ENCODE measurements around the gene PERP.
"Not testable (repeated sequence)": the region's sequence is repeated elsewhere in the genome, so short reads cannot be mapped to it uniquely, and the experiment has no call there.

The PERP gene

DNA sequence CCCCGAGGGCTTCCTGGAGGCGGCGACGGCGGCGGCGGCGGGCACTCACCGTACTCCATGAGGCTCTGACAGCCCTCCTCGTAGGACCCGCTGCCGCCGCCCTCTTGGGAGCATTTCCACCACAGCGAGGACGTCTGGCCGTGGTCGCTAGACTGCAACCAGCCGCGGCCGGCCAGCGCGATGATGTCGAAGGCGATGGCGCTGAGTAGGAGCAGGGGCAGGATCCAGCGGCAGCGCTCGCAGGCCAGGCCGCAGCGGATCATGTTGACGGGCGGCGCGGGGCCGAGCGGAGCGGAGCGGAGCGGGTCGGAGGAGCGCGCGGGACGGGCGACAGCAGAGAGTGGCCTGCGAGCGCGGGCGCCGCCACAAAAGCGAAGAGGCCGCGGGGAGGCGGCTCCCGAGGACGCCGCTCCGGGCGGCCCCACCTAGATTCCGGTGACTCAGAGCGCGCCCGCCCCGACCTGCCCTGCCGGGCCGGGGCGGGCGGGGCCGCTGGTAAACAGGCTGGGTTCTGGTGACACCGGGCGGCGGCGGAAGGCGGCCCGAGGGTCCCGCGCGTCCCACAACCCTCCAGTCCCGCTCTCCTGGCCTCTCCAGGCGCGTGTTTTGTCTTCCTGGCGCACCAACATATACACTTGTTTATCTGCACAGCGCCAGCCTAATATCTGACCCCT, at the start of gene PERP:
PERP (minus strand) TSS at position 342 of the 674 bp plus-strand sequence; CDS start at position 263, 79 bp downstream.
- peak; percentile 85 for DNase-seq

DNA sequence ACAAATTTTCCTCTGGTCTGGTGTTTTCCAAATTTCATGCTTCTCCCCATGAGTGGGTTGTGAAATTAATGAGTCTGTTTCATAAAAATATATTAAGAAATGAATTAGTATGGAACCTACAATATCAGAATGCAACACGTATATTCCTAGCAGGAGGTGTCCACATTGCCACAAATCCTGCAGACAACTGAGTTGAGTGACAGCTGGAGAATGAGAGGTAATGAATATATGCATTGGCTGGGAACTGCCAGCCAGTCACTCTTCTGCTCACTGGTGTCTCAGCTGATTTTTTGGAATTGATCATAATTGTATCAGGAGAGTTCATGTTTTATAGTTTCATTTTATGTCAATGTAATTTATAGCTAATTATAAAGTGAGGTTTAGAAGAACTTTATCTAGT, 48.2 kb upstream of the PERP start:
- DNase-seq = no peak

DNA sequence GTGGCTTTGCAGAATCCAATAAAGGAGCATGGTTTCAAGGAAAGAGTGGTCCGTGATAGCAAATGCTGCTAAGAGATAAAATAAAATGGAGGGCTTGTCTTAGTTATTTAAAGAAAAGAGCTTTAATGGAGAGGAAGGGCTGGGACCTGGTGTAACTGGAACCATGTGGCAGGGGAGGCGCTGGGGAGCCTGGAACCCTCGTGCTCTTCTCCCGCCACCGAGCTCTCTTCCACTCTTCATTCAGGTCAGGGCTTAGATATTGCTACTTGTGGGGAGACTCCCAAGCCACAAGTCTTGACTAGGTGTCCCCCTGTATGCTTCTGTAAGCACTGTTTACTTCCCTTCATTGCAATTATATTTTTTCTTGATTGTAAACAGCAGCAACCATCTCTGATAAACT, 39.3 kb upstream of the PERP start:
- DNase-seq = no peak

DNA sequence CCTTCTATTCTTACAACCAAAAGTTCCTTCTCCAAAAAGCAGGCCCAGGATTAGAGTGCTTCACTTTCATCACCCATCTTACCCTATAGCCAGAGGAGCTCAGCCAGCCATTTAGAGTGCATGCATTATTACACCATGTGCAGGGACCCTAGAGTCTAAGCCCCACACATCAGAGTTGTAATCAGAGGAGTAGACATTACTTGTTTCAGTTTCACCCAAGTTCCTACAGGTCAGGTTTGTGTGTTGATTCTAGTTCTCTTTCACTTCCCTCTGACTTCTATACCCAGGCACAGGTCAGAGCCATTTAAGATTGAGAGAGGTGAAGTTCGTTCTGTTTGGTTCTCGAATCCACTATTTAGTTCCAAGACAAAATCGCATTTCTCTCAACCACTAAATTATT, 38.2 kb upstream of the PERP start:
- no peak for DNase-seq

DNA sequence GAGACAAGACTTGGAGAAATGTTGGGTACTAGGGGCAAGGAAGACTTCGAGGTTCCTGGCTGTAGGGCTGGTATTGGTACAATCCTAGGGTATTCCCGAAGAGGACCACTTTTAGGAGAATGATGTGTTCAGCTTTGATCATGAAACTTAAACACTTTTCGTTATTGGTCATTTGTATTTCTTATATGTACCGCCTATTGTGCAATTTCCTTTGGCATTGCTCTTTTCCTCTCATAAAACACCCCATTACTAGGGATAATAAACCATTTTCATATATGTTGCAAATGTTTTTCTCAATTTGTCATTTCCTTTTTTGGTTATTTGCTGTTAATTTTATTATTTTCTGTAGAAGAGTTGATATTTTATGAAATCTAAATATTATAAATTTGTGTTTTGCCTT, 35.6 kb upstream of the PERP start:
- no peak for DNase-seq

DNA sequence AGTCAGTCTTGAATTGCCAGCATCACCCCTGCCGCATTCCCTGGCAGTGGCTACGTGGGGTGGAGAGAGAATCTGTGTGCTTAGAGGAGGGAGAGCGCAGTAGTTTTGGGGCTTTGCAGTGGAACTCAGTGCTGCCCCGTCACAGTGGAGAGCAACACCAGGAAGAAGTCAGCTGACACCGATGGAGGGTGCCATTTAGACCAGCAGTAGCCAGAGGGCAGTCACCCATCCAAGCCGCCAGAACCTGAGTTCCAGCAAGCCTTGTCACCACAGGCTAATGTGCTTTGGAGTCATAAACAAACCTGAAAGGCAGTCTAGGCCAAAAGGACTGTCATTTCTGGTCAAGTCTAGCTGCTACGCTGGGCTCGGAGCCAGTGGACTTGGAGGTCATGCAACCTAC, 22.0 kb upstream of the PERP start:
- DNase-seq = no peak

DNA sequence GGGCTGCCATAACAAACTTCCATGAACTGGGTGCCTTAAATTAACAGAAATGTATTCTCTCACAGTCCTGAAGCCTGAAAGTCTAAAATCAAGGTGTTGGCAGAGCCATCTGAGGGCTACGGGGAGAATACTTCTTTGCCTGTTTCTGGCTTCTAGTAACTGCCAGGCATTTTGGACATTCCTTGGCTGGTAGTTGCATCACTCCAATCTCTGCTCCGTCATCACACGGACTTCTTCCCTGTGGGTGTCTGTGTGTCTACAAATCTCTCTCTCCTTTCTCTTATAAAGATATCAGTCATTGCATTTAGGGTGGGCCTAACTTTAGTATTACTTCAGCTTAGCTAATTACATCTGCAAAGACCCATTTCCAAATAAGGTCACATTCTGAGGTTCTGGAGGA, 20.9 kb upstream of the PERP start:
- no peak for DNase-seq

DNA sequence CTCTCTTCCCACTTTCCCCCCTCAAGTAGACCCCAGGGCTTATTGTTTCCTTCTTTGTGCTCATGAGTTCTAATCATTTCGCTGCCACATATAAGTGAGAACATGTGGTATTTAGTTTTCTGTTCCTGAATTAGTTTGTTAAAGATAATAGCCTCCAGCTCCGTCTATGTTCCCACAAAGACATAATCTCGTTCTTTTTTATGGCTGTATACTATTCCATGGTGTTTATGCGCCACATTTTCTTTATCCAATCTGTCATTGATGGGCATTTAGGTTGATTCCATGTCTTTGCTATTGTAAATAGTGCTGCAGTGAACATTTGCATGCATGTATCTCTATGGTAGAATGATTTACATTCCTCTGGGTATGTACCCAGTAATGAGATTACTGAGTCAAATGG, 16.9 kb upstream of the PERP start:
- DNase-seq = no peak

DNA sequence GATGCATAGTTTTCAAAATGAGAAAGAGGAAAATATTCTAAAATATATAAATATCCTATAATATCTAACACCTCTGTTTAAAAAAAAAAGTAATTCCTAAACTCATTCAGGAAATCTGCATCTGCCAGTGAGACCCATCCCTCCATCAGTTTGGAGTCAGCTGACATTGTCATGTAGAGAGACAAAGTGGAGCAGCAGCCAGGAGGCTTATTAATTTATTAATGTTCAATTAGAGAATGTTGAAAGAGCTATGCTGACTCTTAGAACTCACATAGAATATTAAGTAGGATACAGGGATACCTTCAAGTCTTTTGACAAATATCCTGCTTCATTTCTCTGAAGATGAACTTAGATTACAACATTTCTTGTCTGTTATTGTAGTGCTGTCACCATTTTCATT, 12.8 kb upstream of the PERP start:
- no peak for DNase-seq

DNA sequence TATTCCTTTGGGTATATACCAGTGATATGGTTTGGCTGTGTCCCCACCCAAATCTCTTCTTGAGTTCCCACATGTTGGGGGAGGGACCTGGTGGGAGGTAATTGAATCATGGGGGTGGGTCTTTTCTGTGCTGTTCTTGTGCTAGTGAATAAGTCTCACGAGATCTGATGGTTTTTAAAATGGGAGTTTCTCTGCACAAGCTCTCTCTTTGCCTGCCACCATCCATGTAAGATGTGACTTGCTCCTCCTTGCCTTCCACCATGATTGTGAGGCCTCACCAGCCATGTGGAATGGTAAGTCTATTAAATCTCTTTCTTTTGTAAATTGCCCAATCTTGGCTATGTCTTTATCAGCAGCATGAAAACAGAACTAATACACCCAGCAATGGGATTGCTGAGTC, 12.0 kb upstream of the PERP start:
- DNase-seq = not testable (repeated sequence)

DNA sequence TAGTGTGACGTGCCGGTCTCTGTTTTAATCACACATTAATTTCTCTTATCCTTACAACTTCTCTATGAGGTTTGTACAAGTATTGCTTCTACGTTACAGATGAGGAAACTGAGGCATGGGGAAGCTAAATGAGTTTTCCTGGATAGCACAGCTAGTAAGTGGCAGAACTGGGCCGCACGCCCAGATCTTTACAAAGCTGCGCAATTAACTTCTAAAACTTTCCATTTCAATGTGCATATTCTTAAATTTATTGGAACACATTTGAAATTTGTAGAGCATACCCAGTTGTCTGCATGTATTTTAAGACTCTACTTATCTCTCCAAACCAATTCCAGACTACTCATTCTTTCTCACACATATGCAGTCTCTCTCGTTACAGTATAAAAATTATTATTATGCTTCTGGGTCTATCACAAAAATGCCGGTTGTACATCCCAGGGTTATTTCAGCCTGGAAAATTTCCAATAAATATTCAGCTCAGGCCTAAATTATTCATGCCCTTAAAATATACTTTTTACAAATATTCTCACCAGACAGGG, 10.2 kb upstream of the PERP start:
- no peak for DNase-seq

DNA sequence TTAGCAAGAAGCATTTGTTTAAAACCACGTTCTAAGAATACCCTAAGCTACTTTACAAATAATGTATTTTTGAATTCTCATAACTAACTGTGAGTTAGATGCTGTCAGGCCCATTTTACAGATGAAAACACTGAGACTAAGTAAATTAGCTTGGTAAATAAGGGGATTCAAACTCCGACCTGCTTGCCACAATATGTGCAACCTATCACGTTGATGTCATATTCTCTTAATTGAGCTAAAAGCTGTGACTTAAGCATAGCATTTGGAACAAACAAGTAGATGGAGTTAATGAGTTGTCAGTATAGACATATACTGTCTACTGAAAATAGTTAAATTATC, 9.4 kb upstream of the PERP start:
- DNase-seq = no peak

DNA sequence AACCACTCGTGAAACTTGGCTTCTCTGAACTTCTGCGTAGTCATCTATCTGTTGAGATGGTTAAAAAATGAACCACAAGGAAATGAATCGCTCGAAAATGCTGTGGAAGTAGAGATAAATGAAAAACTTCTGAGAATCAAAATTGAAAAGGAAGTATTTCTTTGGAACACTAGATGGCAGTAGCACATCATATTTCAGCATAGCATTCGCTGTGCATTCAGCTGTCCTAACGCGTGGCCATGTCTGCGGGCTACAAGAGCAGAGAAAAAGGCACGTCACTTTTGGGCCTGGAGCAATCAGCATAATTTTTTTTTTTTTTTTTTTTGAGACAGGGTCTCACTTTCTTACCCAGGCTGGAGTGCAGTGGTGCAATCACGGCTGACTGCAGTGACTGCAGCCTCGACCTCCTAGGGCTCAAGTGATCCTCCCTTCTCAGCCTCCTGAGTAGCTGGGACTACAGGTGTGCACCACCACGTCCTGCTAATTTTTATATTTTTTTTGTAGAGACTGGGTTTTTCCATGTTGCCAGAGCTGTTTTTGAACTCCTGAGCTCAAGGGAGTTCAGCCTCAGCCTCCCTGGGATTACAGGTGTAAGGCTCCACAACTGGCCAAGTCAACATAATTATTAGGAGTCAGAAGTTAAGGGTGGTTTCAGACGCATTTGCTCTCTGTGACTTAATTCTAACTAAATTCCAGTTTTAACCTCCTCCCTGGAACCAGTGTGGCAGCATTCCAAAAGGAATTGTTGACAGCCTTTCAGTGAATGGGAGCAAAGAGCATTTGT, 8.8 kb upstream of the PERP start:
- peak; percentile 81 for DNase-seq

DNA sequence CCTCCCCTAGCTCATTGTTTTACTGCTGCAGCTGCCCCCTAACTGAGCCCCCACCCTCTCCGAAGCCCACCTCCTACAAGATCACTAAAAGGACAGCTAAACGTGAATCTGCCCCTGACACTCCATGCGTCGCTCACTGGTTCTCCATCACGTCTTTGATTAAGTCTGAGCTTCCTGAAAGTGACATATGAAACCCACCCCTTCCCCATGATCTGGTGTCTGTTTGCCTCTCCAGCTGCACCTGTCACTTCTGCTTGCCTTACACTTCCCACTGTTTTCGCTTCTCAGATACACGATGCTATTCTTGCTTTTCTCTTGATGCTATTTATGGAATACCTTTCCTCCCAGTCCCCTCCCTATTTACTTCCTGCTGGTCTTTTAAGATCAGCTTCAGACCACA, 8.0 kb upstream of the PERP start:
- peak; percentile 27 for DNase-seq

DNA sequence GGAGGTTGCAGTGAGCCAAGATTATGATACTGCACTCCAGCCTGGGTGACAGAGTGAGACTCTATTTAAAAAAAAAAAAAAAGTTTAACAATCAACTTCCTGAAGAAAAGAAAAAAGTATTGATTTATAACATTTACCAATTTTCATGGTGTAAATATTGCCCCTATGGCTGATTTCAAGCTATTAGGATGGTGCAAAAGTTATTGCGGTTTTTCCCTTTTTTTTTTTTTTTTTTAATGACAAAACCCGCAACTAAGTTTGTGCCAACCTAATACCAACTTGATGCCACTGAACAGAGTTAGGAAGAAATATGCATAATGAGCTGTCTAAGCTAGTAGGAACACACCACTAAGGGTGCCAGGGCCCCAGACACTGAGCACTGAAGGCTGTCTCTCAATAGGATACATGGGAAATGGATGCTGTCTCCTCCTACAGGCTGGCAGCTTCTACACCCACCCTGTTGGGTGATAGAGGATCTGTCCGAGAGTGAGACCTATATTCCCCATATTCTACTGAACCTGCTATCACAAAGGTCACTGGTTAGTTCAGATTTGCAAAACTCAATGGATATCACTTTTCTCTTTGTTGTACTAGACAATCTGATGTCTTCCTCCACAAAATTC, 6.5 kb upstream of the PERP start:
- peak; percentile 11 for DNase-seq

DNA sequence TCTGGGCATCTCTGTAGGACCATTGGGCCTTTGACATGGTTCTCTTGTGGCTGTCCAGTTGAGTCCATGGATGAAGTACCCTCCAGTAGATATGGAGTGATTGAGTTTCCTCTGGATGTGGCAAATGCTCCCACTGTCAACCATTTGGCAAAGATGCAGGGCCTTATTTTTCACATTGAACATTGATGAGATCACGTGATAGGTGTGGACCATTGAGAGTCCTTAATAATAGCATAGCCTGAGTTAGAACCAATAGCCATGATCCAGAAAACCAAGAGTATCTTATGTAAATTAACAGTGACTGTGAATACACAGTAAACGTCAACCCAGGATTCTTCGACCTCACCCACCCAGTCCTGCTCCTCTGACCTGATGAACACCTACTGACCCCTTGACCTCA, 3.0 kb upstream of the PERP start:
- no peak for DNase-seq

DNA sequence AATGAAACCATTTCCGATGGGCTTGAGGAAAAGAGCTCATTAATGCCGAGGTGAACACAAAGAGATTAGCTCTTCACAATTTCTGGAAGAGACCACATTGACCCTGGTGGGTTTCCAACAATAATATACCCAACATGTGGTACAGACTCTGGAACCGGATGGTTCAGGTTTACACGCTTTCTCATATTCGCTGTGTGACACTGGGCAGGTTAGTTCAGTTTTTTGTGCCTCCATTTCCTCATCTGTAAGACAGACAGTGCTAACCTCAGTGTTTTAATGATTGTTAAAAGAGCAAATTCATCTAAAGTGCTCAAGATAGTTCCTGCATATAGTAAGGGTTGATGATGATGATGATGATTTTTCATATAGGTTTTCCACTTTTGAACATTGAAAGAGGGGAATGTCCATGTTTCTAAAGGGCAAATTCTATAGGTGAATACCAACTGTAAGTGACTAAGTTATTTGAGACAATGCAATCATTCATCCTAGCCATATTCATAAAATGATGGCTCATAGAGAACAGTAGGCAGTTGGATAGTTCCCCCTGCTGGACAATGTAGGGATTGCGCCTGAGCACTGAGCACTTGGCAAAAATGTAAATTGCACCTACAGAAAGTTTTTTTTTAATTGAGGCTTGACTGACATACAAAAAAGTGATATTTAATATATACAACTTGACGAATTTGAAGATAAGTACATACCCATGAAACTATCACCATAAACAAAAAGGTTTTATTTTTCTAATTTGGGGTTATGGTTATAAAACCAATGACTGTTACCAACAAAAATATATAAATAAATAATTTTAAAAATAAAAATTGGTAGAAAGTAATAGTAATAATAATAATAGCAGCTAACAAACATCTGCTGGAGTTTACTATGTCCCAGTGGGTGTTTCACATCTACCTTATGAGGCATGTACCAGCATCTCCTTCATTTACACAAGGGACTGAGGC, 2.1 kb upstream of the PERP start:
- peak; percentile 84 for DNase-seq

DNA sequence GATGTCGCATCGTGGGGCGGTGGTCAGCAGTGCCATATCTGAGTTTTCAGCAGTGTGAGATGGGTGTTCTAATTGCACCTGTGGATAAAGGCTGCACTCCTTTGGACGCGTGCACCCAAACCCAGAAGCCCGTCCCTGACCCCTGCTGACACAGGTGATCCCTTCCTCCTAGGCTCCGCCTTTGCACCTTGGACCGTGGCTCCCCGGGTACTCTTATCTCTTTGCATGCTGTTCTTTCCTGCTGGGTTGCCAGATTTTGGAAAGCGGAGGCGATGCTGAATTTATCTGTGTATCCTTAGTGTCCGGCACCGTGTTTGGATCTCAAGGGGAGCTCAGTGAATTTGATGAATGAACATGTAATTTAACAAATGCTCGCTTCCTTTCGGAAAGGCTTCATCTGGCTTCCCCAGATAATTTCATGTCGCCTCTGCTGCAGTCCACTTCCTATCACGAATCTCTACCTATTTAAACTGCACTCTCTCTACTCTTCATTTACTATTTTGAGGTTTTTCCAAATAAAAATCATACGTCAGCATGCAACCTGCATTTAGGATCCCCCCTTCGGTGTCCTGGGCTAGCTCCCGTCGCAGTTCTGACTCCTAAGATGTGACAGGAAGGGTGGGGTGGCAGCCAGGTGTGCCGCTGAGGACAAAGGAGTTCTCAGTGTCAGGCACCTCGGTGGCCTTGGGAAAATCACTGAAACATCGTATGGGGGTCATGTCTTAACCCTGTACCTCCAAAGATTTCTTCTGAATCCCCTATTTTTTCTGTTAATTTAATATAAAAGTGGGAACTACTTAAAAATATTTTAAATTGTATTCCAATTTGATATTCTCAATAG, 753 bp upstream of the PERP start:
- peak; percentile 80 for DNase-seq

DNA sequence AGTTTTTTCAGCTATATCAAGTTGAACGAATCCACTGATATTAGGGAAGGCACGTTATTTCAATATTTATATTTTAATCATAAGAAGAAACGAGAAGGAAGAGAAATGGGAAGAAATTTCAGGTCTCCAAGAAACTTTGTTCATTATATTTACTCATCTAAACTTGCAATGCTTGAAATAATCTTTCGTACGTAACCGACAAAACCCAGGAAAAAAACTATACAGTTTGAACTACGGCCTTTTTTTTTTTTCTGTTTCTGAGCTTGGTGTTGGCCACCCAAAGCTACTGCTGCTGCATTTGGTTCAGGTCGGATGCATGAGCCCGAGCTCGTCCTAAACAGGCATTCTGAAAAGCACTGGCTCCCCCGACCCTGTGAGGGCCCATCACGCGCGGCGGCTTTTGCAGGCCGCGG, 548 bp downstream of the PERP start:
- no peak for DNase-seq

DNA sequence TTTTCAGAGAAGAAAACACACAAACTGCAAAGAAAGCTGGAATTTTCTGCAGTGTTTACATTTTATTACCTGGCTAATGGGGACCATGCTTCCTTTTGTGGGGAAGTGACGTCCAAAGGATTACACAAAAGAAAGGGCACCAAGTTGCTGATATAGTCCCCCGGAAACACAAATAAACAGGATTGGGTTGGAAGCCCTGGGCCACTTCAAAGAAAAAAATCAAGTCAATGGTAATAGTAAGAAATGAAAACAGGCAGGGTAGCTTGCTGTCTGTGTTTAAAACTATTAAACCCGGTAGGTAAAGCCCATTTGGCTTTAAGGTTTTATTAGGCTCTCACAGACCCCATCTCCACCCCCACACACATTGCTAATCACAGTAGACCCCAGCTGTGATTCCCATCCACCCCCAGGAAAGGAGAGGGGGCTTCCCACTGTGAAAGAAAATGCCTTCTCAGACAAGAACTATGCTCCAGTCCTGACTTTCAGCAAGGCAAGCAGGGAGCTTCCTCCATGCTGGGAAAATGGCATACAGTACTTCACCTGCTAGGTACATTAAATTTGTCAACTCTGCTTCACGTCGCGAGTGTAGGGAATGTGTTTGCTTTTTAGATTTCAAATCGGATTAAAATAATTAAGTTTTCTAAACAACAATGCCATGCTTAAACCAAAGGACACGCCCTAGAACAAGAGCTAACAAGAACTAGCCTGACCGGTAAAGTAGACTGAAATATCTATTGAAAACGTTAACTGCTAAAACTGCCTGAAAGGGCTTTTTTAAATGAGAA, 1.1 kb downstream of the PERP start:
- peak; percentile 64 for DNase-seq

DNA sequence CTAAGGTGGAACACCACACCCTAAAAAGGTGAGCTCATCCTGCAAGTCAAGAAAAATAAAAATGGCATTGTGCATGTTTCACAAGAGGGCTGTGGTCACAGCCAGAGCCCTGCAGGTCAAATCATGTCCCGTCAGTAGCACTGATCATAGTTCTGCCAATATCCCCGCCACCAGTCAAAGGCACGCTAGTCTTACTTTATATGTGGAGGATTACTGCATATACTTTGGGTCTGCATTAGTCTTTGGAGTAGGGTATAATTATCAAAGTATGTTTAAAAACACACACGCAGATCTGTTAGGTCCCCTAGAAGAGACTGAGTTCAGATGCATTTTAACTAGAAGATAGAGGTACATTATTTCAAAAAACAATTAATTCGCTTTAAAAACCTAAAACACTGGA, 1.8 kb downstream of the PERP start:
- DNase-seq = peak; percentile 50

Measured in NCI-H345 (cell line).